T47D (cell line): ENCODE results near the gene SCT.
"Not testable (repeated sequence)": the region's sequence is repeated elsewhere in the genome, so short reads cannot be mapped to it uniquely, and the experiment has no call there.

ENCODE experiments used
- DNase-seq, 2 experiments: peaks; one replicate each; pipeline versions ENCODE4 v3.0.0 to v3.0.0-alpha.2; 2011 to 2012; ENCODE audit warnings: low read depth in 1 of 2, low spot score in 1 of 2
- JUND ChIP-seq: IDR thresholded peaks from 2 replicates; pipeline ENCODE4 v1.6.1; 2012; ENCODE audit warnings: low read depth
- in situ Hi-C: cut with HindIII; loops from 2 replicates; pipeline ENCODE4 v1.10.0; 2016; ENCODE audit warnings: low sequenced_read_pairs, low pct_unique_long_range_greater_than_20kb

SCT gene

DNA sequence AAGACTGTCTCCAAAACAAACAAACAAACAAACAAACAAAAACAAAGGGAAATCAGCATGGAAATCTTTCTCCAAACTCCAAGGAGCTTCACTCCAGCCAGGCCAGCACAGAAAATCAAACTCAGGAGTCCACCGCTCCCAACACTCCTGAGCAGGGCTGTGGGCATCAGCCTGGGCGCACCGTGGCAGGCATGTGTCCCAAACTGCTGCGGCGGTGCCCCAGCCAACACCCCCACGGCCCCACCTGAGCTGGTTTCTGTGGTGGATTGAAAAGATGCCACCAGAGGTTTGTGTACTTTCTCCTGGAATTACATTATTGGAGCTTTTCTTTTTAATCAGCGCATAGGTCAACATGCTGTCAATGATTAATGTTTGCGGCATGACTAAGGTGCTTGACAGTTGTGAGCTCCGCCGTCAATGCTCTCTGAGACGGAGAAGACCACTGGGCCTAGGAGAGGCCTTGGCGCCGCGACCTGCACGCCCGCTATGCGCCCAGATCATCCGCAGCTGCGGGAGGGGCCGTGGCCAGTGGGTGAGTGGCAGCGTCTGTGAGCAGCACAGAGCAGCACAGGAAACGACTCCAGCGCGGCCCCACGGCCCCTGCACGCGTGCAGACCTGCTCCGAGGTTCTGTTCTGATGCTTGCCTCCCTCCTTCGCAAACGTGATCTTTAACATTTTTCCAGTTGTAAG is 28.2 kb upstream of the SCT start:
- in situ Hi-C loops: no loop called here
- DNase-seq: no peak
- TF ChIP-seq JUND: no peak

DNA sequence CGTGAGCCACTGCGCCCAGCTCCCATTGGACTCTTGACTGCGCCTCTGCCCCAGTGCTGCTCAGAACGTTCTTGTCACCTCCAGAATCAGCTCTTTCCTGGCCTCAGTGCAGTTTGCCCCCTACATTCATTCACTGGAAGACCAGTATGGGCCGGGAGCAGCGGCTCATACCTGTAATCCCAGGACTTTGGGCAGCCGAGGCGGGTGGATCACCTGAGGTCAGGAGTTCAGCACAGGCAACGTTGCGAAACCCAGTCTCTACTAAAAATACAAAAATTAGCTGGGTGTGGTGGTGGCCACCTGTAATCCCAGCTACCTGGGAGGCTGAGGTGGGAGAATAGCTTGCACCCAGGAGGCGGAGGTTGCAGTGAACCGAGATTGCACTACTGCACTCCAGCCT is 27.5 kb upstream of the SCT start:
- DNase-seq, in situ Hi-C loops: not testable (repeated sequence)

DNA sequence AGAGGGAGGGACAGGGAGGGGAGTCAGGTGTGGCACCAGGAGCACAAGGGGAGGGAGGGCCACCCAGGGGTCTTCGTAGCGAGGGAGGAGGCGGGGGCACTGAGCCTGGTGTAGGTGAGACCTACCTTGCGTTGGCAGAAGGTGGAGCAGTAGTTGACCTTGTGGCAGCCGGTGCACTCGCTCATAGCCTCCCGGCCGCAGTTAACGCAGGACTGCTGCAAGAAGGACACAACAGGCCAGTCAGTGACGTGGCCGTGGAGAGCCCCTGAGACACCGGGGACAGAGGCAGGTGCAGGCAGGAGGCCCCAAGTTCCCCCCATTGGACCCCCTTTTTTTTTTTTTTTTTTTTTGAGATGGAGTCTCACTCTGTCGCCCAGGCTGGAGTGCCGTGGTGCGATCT is 26.9 kb upstream of the SCT start:
- no peak for TF ChIP-seq JUND
- in situ Hi-C loops: no loop called here
- no peak for DNase-seq

DNA sequence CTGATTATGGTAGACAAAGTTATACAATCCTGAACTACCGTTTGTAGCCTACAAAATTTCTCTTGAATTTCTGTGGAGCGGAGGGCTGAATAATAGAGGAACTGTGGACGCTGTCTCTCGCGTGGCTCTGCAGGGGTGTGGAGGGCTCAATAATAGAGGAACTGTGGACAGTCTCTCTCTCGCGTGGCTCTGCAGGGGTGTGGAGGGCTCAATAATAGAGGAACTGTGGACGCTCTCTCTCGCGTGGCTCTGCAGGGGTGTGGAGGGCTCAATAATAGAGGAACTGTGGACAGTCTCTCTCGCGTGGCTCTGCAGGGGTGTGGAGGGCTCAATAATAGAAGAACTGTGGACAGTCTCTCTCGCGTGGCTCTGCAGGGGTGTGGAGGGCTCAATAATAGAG is 26.2 kb upstream of the SCT start:
- DNase-seq, in situ Hi-C loops: not testable (repeated sequence)

DNA sequence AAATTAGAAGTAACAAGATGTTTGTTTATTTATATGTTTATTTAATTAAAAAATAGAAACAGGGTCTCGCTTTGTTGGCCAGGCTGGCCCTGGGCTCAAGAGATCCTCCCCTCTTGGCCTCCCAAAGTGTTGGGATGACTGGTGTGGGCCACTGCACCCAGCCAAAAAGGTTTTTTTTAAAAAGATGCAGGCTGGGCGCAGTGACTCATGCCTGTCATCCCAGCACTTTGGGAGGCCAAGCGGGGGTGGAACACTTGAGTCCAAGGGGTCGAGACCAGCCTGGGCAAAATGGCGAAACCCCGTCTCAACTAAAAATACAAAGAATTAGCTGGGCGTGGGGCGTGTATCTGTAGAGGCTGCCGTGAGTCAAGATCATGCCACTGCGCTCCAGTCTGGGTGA is 23.5 kb upstream of the SCT start:
- no peak for DNase-seq
- TF ChIP-seq JUND: no peak
- in situ Hi-C loops: no loop called here

DNA sequence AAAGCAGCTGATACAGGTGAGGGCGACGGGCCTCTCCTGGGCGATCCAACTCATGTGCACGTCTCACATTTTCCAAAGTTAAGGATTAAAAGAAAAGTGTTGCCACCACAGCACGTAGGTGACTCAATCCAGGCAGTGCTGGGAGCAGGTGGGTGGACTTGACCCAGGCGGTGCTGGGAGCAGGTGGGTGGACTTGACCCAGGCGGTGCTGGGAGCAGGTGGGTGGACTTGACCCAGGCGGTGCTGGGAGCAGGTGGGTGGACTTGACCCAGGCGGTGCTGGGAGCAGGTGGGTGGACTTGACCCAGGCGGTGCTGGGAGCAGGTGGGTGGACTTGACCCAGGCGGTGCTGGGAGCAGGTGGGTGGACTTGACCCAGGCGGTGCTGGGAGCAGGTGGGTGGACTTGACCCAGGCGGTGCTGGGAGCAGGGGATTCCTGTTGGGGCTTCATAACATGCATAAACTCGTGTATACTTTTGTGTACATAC is 20.7 kb upstream of the SCT start:
- DNase-seq, in situ Hi-C loops: not testable (repeated sequence)

DNA sequence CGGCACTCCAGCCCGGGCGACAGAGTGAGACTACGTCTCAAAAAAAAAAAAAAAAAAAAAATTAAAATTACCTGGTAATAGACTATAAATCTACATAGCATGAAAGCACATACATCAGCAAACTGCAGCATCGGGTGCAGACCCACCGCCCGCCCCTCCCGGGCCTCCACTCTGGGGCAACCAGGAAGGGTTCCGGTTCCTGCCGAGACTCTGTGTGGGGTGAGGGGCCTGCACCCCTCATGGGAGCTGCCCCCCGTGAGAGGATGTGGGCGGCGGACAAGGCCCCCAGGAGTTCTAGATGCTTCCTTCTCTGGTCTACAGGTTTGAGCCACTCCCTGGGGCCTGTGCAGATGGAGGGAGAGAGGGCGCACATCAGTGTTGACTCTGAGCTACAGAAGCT is 19.2 kb upstream of the SCT start:
- TF ChIP-seq JUND: no peak
- in situ Hi-C loops: no loop called here
- DNase-seq: no peak

DNA sequence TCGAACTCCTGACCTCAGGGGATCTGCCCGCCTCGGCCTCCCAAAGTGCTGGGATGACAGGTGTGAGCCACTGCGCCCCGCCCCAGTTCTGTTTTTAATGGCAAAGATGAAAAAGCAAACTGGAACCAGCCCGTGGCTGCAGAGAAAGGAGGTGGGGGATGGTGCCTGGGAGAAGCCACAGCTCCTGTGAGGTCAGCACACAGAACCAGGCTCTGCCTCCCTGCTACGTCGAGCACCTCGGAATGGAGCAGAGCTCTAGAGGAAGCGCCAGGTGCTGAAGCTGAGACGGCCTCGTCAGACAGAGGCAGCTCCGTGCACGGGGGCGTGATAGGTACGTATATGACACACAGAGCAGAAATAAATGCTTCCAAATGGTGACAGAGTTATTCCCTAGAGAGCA is 18.6 kb upstream of the SCT start:
- TF ChIP-seq JUND: no peak
- in situ Hi-C loops: no loop called here
- DNase-seq: no peak

DNA sequence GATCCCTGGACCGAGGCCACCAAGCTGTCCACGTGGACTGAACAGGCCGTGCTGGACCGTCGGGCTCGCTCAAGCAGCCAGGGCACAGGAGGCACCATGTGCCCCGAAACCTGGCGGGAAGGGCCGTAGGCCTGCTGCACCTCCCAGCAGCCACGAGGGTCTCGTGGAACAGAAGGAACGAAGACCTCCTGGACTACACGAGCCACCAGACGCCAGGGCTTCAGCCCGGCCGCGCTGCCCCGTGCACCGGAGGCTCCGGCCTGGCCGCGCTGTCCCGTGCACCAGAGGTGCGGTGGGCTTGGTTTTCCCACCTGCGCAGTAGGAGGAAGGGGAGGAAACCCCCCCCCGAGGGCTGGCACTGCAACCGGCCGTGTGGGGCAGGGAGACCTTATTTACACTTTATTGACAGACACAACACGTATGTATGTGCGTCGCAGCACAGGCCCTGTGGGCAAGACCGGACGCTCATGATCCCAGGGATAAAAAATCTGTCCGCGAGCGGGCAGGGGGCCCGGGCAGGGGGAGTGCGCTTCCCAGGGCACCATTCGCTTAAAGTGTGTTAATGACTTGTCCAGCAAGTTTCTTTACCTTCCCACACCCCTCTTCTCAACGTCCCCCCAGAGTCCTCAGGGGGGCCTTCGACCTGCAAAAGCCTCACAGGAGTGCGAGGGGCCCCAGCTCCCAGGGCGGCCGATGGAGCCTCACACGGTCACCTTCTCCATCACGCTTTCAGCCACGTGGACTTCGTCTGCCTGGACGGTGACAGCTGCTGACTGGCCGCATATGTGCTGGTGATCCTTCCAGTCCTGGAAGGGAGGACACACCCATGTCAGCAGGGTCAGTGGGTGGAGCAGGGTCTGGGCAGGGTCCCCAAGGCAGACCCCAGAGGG is 17.1 kb upstream of the SCT start:
- DNase-seq: no peak
- TF ChIP-seq JUND: no peak
- in situ Hi-C loops: no loop called here

DNA sequence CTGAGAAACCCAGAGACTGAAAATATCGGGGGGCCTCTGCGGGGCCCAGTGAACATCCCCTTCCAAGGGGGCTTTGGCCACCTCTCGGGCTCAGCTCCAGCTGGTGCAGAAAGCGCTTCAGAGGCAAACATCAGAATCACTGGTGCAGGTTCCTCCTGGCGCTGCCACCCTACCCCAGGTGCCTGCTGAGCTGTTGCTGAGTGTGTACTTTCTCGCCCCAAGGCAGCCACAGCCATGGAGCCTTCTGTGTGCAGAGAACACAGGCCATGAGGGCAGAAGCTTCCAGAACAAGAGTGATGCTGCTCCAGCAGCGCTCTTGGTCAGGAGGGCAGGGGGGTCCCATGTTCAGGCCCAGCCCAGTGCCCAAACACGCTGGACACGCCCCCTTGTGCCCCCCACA is 16.4 kb upstream of the SCT start:
- in situ Hi-C loops: no loop called here
- no peak for DNase-seq
- TF ChIP-seq JUND: no peak

DNA sequence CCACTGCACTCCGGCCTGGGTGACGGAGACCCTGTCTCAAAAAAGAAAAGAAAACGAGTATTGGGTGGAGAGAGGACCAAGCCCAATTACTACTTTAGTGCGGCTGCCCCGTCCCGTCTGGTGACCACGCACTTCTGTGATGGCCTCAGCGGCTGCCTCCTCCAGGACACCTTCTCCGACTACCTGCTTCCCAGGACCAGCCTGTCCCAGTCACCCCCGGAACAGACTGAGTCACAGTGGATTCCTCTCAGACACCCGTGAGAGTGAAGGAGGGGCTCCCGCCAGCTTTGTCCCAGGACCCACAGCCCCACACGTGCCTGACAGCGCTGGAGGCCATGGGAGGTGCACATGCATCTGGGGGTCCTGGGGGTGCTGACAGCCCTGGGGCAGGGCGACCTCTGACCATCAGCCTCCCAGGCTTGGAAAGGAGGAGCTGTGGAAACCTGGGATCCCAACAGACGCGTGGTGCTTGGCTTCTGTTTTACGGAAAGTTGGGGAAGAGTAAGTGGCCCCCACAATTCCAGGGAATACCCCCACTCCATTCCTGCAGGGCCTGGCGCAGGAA is 14.9 kb upstream of the SCT start:
- in situ Hi-C loops: no loop called here
- TF ChIP-seq JUND: no peak
- no peak for DNase-seq

DNA sequence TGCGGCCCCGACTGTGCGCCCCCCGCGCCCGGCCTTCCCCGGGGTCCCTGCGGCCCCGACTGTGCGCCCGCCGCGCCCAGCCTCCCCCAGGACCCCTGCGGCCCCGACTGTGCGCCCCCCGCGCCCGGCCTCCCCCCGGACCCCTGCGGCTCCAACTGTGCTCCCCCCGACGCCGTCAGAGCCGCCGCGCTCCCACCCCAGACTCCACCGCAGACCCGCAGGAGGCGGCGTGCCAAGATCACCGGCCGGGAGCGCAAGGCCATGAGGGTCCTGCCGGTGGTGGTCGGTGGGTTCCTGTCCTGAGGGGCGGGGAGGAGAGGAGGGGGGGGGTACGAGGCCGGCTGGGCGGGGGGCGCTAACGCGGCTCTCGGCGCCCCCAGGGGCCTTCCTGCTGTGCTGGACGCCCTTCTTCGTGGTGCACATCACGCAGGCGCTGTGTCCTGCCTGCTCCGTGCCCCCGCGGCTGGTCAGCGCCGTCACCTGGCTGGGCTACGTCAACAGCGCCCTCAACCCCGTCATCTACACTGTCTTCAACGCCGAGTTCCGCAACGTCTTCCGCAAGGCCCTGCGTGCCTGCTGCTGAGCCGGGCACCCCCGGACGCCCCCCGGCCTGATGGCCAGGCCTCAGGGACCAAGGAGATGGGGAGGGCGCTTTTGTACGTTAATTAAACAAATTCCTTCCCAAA is 13.2 kb upstream of the SCT start:
- DNase-seq: no peak
- TF ChIP-seq JUND: no peak
- in situ Hi-C loops: no loop called here
